Panc1 (cell line): ENCODE data around the gene ADIG. TPM values are rescaled to one million over a fixed set of nuclear protein-coding genes. Genes with fewer than 3 reads are reported as not detected.

Source experiments
- ATAC-seq: fragments of 200-7000 bp; cut with Tn5 transposase; 2 replicates; pipeline ENCODE4 v1.9.1; 2020; ENCODE audit warnings: mild to moderate bottlenecking, moderate library complexity
- BruUV-seq: library from RNA; stranded (reverse); fragments of 400-500 nt; replicated peaks from 2 replicates; lab custom pipeline; 2021; lab: Mats Ljungman, UMichigan
- CTCF ChIA-PET: fragments of 300-600 bp; sonication (Branson Sonifier 250); formaldehyde crosslinking; loops from one replicate; lab custom pipeline; 2022; ENCODE audit warnings: antibody characterized with exemption; lab: Charles Lee
- POLR2A ChIA-PET: fragments of 300-600 bp; sonication (Branson Sonifier 250); formaldehyde crosslinking; loops from one replicate; lab custom pipeline; 2022; ENCODE audit warnings: antibody characterized with exemption; lab: Charles Lee
- DNase-seq: peaks from one replicate; pipeline ENCODE4 v3.0.0-alpha.2; 2010; ENCODE audit warnings: low read depth, low spot score
- H3K27ac ChIP-seq: 2 replicates; pipeline ENCODE4 v1.5.1; 2011; ENCODE audit warnings: mild to moderate bottlenecking, low read length, inconsistent platforms
- H3K27me3 ChIP-seq: fragments of 200-500 bp; sonication (Bioruptor generic); 2 replicates; pipeline ENCODE4 v1.6.0; 2014; ENCODE audit warnings: low read length, inconsistent platforms; ENCODE audit not compliant: control insufficient read depth, insufficient read depth
- H3K36me3 ChIP-seq: fragments of 200-500 bp; sonication (Bioruptor generic); 2 replicates; pipeline ENCODE4 v1.5.1; 2014; ENCODE audit warnings: inconsistent platforms, mild to moderate bottlenecking, low read length, moderate library complexity; ENCODE audit not compliant: control insufficient read depth, insufficient read depth
- H3K4me1 ChIP-seq: 2 replicates; pipeline ENCODE4 v1.5.1; 2011; ENCODE audit warnings: inconsistent platforms, mild to moderate bottlenecking, low read length, moderate library complexity; ENCODE audit not compliant: control insufficient read depth, insufficient read depth
- H3K4me3 ChIP-seq, 2 experiments: 2 replicates each; pipeline ENCODE4 v1.5.1; 2011 to 2012; ENCODE audit warnings: low read depth in 2 of 2, low read length in 2 of 2, mild to moderate bottlenecking in 2 of 2, inconsistent platforms in 1 of 2, moderate library complexity in 1 of 2
- H3K9me3 ChIP-seq: fragments of 200-500 bp; sonication (Bioruptor generic); 2 replicates; pipeline ENCODE4 v1.5.1; 2014; ENCODE audit warnings: low read depth, mild to moderate bottlenecking, inconsistent platforms, low read length, moderate library complexity; ENCODE audit not compliant: control insufficient read depth, insufficient read depth
- CTCF ChIP-seq: fragments of 450-650 bp; IDR thresholded peaks from 2 replicates; pipeline ENCODE4 v1.5.1; 2017; ENCODE audit warnings: mild to moderate bottlenecking
- POLR2AphosphoS5 ChIP-seq: IDR thresholded peaks from 2 replicates; pipeline ENCODE4 v1.6.1; 2012; ENCODE audit warnings: mild to moderate bottlenecking, low read depth, low read length, moderate library complexity
- REST ChIP-seq, 2 experiments: IDR thresholded peaks; 2 replicates each; pipeline ENCODE4 v1.6.1; 2011 to 2012; ENCODE audit warnings: low read depth in 2 of 2, control low read depth in 1 of 2, low read length in 1 of 2, mild to moderate bottlenecking in 1 of 2, moderate library complexity in 1 of 2; ENCODE audit not compliant: insufficient read depth in 1 of 2
- SIN3A ChIP-seq: IDR thresholded peaks from 2 replicates; pipeline ENCODE4 v1.6.1; 2012; ENCODE audit warnings: low read depth, mild to moderate bottlenecking, low read length, moderate library complexity, borderline replicate concordance; ENCODE audit not compliant: insufficient read depth
- TCF7L2 ChIP-seq: IDR thresholded peaks from 2 replicates; pipeline ENCODE4 v1.6.1; 2011; ENCODE audit warnings: mild to moderate bottlenecking, low read depth, low read length, inconsistent platforms
- in situ Hi-C: cut with HindIII; loops from 2 replicates; pipeline ENCODE4 v1.10.0; 2016; ENCODE audit warnings: low sequenced_read_pairs, low pct_unique_long_range_greater_than_20kb
- intact Hi-C: fragments of 100-400 bp; cut with micrococcal nuclease; formaldehyde crosslinking; loops from one replicate; pipeline ENCODE4 v1.10.0; 2022; ENCODE audit not compliant: unreplicated experiment
- total RNA-seq: library from RNA; stranded (reverse); gene quantifications from one replicate; pipeline ENCODE4 v1.2.1, GENCODE V29; 2021; ENCODE audit not compliant: unreplicated experiment

The ADIG gene
- total RNA-seq, 1 experiment from 2014 or later: not detected

GRCh38 chr20:38558596-38559360 is 22.2 kb upstream of the ADIG start:
- POLR2A ChIA-PET: no interaction called here
- CTCF ChIA-PET: no interaction called here

GRCh38 chr20:38559764-38560163 is 21.2 kb upstream of the ADIG start:
- ChIA-PET POLR2A (interaction anchor here (0.7 kb wide), 1 partner anchor 470 kb away, joined by 3 read pairs; no protein-coding TSS in a partner anchor), CTCF (no interaction called here)
- no peaks in the 10 kb centered on the region for H3K9me3 ChIP-seq
- ATAC-seq (no peak), DNase-seq (no peak)
- H3K4me3 ChIP-seq: no peak overlapping the region
- H3K36me3 ChIP-seq: peaks cover 20% of the 10 kb centered on the region
- TF ChIP-seq TCF7L2: no peak
- no peak for TF ChIP-seq CTCF
- no peak for TF ChIP-seq POLR2AphosphoS5
- TF ChIP-seq SIN3A: no peak
- no peak for TF ChIP-seq REST (IDR thresholded peaks at IDR 0.05; ENCODE audit: insufficient read depth in 1 of 2, low read depth in 2 of 2, low read length in 1 of 2)
- BruUV-seq: no TSS peak
- H3K27ac ChIP-seq: no peak overlapping the region
- H3K27me3 ChIP-seq: no peaks in the 10 kb centered on the region
- in situ Hi-C loops (no loop called here), intact Hi-C loops (no loop called here)
- no peaks in the 10 kb centered on the region for H3K4me1 ChIP-seq

More at GRCh38 chr20:38558596-38559360, 22.2 kb upstream of the ADIG start:
- Histone ChIP-seq H3K27ac (no peak overlapping the region), H3K27me3 (no peaks in the 10 kb centered on the region), H3K9me3 (no peaks in the 10 kb centered on the region), H3K4me3 (no peak overlapping the region), H3K36me3 (peaks cover 27% of the 10 kb centered on the region), H3K4me1 (no peaks in the 10 kb centered on the region)
- BruUV-seq: TSS peak; percentile 27
- DNase-seq (no peak), ATAC-seq (no peak)
- intact Hi-C loops (no loop called here), in situ Hi-C loops (no loop called here)
- TF ChIP-seq CTCF (no peak), REST (IDR thresholded peaks at IDR 0.05; ENCODE audit: insufficient read depth in 1 of 2, low read depth in 2 of 2, low read length in 1 of 2) (no peak), POLR2AphosphoS5 (no peak), TCF7L2 (no peak), SIN3A (no peak)
